ENCODE results near the gene NSUN2. TPM values are rescaled to one million over a fixed set of nuclear protein-coding genes. Genes with fewer than 3 reads are reported as not detected.

Gene NSUN2
- total and polyA plus RNA-seq, 2 donors (not counting 3 experiments of a cell fraction or from before 2014, with no cell fraction given): 53.7 to 73.0 TPM

GRCh38 chr5:6556089-6556801, 76.6 kb downstream of the NSUN2 start:
- CTCF ChIA-PET: interaction anchor here (0.9 to 1.3 kb wide), 2 partner anchors 19 to 21 kb away, joined by 4 to 5 read pairs; no protein-coding TSS in a partner anchor
- Histone ChIP-seq H3K79me2 (ENCODE audit: control insufficient read depth, insufficient read depth, low read length) (no peaks in the 10 kb centered on the region), H3K9me1 (replicated peaks; ENCODE audit: control insufficient read depth, extremely low read depth, insufficient read depth, low read length) (no peaks in the 10 kb centered on the region), H3K4me3 (replicated peaks in 1 of 3; ENCODE audit: insufficient read depth in 1 of 3, low read depth in 1 of 3, low read length in 3 of 3) (no peak overlapping the region), H3K4me1 (ENCODE audit: control insufficient read depth, extremely low read depth, insufficient read depth, low read length) (peaks cover 5% of the 10 kb centered on the region), H2AFZ (ENCODE audit: low read depth, low read length) (no peak overlapping the region), H4K20me1 (replicated peaks; ENCODE audit: control insufficient read depth, extremely low read depth, insufficient read depth, low read length) (no peaks in the 10 kb centered on the region), H3K36me3 (ENCODE audit: control insufficient read depth in 2 of 2, extremely low read depth in 1 of 2, insufficient read depth in 2 of 2, low read length in 2 of 2) (no peaks in the 10 kb centered on the region), H3K27ac (ENCODE audit: insufficient read depth, low read depth, low read length) (no peak overlapping the region), H3K9ac (replicated peaks; ENCODE audit: extremely low read depth, insufficient read depth, low read length) (no peak overlapping the region), H3K9me3 (replicated peaks; ENCODE audit: control insufficient read depth, insufficient read depth, low read length) (no peaks in the 10 kb centered on the region), H3K4me2 (ENCODE audit: insufficient read depth, low read length) (no peak overlapping the region), H3K27me3 (ENCODE audit: control insufficient read depth in 2 of 2, insufficient read depth in 2 of 2, low read length in 2 of 2) (no peaks in the 10 kb centered on the region)
- dilution Hi-C loops (cut with MboI; ENCODE audit: extremely low pct_ligation_motif_present, low sequenced_read_pairs) (no loop called here), intact Hi-C loops (cut with micrococcal nuclease) (no loop called here)
- POLR2A ChIA-PET: no interaction called here
- TF ChIP-seq POLR2A (IDR thresholded peaks at IDR 0.05; ENCODE audit: low read depth, low read length) (no peak), FOS (IDR thresholded peaks at IDR 0.05; ENCODE audit: borderline replicate concordance, insufficient read depth, low read length) (no peak), CTCF (IDR thresholded peaks at IDR 0.05; ENCODE audit: extremely low read depth in 1 of 2, insufficient read depth in 1 of 2, low read depth in 1 of 2, low read length in 2 of 2) (no peak), POLR2AphosphoS5 (IDR thresholded peaks at IDR 0.05; ENCODE audit: insufficient read depth, low read depth, low read length) (no peak), MAX (IDR thresholded peaks at IDR 0.05; ENCODE audit: insufficient read depth, insufficient read length) (no peak), MYC (IDR thresholded peaks at IDR 0.05; ENCODE audit: low read depth, low read length) (no peak)
- DNase-seq (ENCODE audit: low read depth, low spot score) (no peak), FAIRE-seq (no peak)
- BruUV-seq (replicated peaks): no TSS peak
